GM10248 (cell line): ENCODE data around the gene SSTR4.

ENCODE experiments used
- CTCF ChIA-PET: fragments of 300-600 bp; sonication (Branson Sonifier 250); formaldehyde crosslinking; extraction: SDS; loops from one replicate; lab custom pipeline; 2021; ENCODE audit warnings: antibody characterized with exemption; lab: Yijun Ruan, JAX
- POLR2A ChIA-PET: fragments of 350-650 bp; sonication (Branson Sonifier 250); formaldehyde crosslinking; extraction: SDS; loops from one replicate; lab custom pipeline; 2020; ENCODE audit warnings: antibody characterized with exemption; lab: Yijun Ruan, JAX
- DNase-seq: peaks from one replicate; pipeline ENCODE4 v3.0.0; 2012; ENCODE audit errors: extremely low spot score
- TF ChIP-seq, protein P1 (sequence below): IDR thresholded peaks from 2 replicates; pipeline ENCODE4 v1.5.1; 2012; ENCODE audit warnings: mild to moderate bottlenecking, low read depth; ENCODE audit errors: extremely low read depth, missing control alignments, control extremely low read depth

Gene SSTR4

DNA sequence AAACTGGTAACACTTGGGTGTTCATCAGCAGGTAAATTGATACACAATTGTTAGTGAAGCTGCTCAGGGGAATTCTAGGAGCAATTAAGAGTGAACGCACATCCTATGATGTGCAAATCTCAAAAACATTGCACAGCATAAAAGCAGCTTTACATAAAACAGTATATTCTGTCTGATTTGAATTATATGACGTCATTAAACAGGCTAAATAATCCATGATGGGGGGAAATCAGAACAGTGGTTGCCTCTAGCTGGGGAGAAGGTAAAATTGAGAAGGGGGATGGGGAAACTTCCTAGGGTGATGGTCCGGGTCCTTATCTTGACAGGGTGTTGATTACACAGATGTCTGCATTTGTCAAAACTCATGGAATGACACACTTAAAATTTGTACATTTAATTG is 31.7 kb downstream of the SSTR4 start:
- TF ChIP-seq, protein P1, sequence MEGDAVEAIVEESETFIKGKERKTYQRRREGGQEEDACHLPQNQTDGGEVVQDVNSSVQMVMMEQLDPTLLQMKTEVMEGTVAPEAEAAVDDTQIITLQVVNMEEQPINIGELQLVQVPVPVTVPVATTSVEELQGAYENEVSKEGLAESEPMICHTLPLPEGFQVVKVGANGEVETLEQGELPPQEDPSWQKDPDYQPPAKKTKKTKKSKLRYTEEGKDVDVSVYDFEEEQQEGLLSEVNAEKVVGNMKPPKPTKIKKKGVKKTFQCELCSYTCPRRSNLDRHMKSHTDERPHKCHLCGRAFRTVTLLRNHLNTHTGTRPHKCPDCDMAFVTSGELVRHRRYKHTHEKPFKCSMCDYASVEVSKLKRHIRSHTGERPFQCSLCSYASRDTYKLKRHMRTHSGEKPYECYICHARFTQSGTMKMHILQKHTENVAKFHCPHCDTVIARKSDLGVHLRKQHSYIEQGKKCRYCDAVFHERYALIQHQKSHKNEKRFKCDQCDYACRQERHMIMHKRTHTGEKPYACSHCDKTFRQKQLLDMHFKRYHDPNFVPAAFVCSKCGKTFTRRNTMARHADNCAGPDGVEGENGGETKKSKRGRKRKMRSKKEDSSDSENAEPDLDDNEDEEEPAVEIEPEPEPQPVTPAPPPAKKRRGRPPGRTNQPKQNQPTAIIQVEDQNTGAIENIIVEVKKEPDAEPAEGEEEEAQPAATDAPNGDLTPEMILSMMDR = no peak
- CTCF ChIA-PET = interaction anchor here (1.0 to 3.4 kb wide), 5 partner anchors 16 to 375 kb away, joined by 3 to 12 read pairs (median 5); no protein-coding TSS in a partner anchor
- POLR2A ChIA-PET = no interaction called here
- DNase-seq = no peak

DNA sequence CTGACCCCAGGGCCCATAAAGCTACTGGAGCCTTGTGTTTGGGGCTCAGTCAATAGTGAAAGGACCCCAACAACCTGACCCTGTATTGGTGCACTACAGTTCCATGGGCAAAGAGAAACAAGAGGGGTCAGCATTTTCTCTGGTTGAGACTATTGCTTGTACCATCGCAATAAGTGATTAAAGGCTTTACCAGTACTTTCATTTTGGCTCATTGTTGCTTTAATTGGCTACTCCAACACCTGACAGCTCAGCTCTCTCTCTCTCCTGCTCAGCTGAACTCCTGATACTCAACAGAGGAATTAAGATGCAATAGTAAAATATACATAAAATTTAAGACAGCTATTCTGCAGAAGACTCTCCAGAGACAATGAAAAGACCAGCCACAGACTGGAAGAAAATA is 33.2 kb downstream of the SSTR4 start:
- CTCF ChIA-PET = interaction anchor here (3.4 kb wide), 1 partner anchor 17 kb away, joined by 12 read pairs; no protein-coding TSS in a partner anchor
- POLR2A ChIA-PET = no interaction called here
- TF ChIP-seq, protein P1 = no peak
- no peak for DNase-seq

DNA sequence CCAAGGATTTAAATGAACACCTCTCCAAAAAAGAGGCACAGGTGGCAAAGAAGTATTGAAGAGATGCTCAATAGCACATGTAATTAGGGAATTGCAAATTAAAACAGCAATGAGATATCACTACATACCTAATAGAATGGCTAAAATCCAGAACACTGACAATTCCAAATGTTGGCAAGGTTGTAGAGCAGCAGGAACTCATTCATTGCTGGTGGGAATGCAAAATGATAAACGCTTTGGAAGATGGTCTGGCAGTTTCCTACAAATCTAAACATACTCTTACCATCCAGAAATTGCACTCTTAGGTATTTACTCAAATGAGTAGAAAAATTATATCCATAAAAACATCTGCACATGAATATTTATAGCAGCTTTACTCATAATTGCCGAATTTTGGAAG is 34.0 kb downstream of the SSTR4 start:
- CTCF ChIA-PET = no interaction called here
- POLR2A ChIA-PET = no interaction called here

DNA sequence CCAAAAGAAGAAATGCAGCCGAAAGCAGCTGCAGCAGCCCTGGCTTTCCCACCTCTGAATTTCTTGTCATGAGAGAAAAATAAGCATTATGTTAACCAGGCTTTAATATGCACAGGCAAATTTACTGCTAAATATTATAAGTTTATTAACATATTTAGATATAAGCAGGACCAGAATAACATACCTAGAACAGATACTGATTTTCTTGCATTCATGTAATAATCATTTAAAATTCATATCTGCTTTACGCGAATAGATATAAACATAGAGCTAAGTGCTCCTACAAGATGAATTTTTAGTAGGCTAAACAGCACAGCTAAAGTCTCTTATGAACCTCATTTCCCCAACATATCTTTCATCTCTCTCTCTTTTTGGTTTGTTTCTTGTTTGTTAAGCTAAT is 36.3 kb downstream of the SSTR4 start:
- POLR2A ChIA-PET = no interaction called here
- no peak for DNase-seq
- CTCF ChIA-PET = no interaction called here
- TF ChIP-seq, protein P1 = no peak

More for the DNA sequence above, 34.0 kb downstream of the SSTR4 start:
- DNase-seq = no peak
- TF ChIP-seq, protein P1 = no peak

DNA sequence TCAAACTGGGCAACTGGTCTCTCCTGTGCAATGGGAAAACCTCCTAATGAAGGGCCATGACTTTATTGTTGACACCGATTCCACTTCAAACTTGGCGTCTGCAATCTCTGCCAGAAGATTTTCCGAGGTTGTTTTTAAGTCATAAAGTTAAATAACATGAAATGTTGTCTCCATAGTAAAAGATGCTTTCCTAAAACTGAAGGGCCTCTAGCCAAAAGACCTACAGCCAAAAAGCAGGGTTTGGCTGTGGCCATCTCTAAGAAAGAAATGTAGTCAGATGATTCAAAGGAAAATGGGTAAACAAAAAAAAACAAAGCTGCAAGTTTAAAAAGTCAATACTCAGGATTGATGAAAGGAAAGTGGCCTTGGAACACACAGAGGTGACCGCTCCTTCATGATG is 36.9 kb downstream of the SSTR4 start:
- ChIA-PET CTCF (no interaction called here), POLR2A (no interaction called here)
- no peak for DNase-seq
- TF ChIP-seq, protein P1 = no peak

DNA sequence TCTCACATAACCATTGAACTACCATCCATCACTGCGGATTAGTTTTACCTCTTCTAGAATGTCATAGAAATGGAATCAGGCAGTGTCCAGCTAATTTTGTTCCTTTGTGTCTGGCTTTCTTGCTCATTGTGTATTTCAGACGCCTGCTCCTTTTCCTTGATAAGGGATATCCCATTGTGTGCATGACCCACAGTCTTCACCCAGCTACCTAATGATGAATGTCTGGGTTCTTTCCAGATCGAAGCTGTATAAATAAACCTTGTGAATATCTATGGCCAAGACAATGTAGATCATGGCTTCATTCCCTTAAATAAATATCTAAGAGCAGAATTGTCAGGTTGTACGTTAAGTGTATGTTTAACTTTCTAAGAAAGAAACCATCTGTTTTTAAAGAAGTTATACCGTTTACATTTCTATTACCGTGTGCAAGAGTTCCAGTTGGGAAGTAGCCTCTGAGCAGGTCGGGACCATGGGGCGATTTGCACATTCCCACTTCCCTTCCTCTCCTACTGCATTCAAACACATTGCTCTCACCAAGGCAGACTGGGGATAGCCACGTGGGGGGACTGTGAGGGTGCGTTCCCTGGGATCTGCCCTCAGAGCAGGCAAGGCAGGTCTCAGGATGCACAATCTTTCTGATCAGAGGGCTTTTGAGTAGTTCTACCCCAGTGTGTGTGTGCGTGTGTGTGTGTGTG is 37.9 kb downstream of the SSTR4 start:
- ChIA-PET POLR2A (no interaction called here), CTCF (interaction anchor here (1.2 kb wide), 1 partner anchor 22 kb away, joined by 3 read pairs; no protein-coding TSS in a partner anchor)
- TF ChIP-seq, protein P1 = no peak
- no peak for DNase-seq

DNA sequence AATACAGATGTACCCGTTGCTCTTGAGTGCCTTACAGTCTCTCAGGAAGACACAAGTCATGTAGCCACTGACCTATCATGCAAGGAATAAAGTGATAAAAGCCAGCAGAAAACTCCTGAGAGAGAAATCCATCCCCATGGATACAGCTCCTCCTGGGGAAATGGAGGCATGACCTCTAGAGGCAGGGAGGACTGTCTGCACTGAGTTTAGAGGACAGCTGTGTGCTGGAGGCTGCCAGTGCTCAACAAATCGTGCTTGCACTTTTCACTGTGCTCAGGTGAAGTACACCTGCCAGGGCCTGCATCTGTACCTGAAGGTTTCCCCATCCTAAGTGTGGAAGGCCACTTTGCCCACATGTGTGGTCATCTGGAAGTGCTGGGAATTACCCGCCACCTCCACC is 38.9 kb downstream of the SSTR4 start:
- POLR2A ChIA-PET = no interaction called here
- DNase-seq = no peak
- CTCF ChIA-PET = no interaction called here
- TF ChIP-seq, protein P1 = no peak
